GM18519 (cell line): Measurements from ENCODE around the gene RBCK1.

Experiments used
- ATAC-seq: cut with Tn5 transposase; IDR thresholded peaks from one replicate; pipeline ENCODE4 v1.9.1; 2021; ENCODE audit warnings: mild to moderate bottlenecking, moderate library complexity; ENCODE audit not compliant: unreplicated experiment, low FRiP score

RBCK1 gene

GRCh38 chr20:415820-416322, 7.8 kb downstream of the RBCK1 start:
- ATAC-seq = no peak

DNA sequence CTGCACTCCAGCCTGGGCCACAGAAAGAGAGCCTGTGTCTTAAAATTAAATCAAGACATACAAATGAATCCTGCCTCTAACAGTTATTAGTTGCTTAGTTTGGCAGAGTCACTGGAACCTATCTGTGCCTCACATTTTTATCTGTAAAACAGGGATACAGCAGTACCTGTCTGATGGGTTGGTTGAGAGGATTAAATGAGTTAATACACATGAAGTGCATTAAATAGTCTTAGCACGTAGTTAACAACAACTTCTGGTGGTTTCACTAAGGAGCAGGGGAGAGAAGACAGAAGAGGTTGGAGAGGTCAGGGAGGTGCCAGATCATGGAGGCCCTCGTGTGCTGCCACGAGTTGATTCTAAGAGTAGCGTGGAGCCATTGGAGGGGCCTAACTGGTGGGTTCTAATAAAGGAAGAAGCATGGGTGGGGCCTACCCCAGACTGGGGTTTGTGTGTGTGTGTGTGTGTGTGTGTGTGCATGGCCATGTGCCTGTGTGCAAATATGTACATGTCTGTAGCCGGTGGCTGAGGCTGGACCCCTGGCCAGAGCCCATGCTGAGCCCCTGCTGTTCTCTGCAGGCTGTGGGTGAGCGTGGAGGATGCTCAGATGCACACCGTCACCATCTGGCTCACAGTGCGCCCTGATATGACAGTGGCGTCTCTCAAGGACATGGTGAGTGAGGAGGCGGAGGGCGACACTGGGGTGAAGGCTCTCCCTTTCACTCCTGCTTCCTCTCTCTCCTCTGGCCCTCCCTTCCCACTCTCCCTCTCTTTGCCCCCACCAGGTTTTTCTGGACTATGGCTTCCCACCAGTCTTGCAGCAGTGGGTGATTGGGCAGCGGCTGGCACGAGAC, 9.1 kb downstream of the RBCK1 start:
- ATAC-seq = no peak

GRCh38 chr20:417801-418342, 9.8 kb downstream of the RBCK1 start:
- no peak for ATAC-seq

DNA sequence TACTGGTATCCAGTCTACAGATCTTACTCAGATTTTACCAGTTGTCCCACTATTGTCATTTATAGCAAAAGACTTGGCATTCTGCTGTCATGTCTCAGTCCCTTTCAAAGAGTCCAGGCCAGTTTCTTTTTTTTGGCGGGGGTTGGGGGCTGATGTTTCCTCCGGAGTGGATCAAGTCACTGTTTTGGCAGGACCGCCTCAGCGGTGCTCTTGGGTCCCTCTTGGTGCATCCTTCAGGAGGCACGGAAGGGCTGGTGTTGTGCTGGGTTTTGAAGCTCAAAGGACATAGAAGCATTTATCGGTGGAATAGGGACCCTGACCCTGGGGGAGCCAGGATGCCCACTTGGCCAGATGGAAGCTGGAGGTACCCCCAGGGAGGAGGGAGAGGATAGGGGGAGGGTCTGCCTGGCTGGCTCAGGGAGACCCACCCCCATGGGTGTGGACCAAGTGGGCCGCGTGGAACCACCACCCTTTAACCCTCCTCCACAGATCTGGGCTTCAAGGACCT, 10.8 kb downstream of the RBCK1 start:
- no peak for ATAC-seq

- no peak for ATAC-seq
These were observed 11.6 kb downstream of the RBCK1 start for GRCh38 chr20:419556-420165.

- ATAC-seq = no peak
These were observed 12.1 kb downstream of the RBCK1 start for GRCh38 chr20:420166-420620.

GRCh38 chr20:420721-421574, 12.8 kb downstream of the RBCK1 start:
- ATAC-seq = no peak

DNA sequence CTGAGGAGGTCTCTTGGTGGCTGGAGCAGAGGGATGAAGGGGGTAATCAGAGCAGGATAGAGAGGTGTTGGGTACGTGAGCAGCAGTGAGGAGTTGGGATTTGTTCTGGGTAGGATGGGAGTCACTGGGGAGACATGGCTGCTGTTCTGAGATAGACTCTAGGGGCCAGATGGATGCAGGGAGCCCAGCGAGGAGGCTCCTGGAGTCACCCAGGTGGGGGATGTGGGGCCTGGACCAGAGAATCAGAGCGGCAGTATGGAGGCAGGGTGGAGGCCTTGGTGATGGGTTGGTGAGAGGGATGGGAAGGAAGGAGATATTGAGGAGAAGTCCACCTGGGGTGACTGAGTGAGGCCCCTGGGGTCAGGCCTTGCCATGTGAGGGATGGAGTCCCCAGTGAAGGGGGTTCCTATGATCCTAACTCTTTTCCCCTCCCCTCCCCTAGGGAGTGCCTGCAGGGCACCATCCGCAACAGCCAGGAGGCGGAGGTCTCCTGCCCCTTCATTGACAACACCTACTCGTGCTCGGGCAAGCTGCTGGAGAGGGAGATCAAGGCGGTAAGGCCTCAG, 13.7 kb downstream of the RBCK1 start:
- no peak for ATAC-seq

DNA sequence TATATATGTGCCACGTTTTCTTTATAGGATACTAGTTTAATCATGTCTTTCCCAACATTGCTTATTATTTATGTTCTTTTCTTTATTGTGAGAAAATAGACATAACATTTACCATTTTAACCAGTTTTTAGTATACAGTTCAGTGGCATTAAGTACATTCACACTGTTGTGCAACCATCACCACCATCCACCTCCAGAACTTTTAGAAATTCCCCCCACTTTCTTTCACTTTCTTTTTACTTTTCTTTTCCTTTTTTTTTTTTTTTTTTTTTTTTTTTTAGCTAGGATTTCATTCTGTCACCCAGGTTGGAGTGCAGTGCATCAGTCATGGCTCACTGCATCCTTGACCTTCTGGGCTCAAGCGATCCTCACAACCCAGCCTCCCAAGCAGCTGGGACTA, 18.5 kb downstream of the RBCK1 start:
- ATAC-seq = no peak

- no peak for ATAC-seq
These were observed 19.3 kb downstream of the RBCK1 start for GRCh38 chr20:427401-427800.

- no peak for ATAC-seq
These were observed 20.0 kb downstream of the RBCK1 start for GRCh38 chr20:427849-428657.

DNA sequence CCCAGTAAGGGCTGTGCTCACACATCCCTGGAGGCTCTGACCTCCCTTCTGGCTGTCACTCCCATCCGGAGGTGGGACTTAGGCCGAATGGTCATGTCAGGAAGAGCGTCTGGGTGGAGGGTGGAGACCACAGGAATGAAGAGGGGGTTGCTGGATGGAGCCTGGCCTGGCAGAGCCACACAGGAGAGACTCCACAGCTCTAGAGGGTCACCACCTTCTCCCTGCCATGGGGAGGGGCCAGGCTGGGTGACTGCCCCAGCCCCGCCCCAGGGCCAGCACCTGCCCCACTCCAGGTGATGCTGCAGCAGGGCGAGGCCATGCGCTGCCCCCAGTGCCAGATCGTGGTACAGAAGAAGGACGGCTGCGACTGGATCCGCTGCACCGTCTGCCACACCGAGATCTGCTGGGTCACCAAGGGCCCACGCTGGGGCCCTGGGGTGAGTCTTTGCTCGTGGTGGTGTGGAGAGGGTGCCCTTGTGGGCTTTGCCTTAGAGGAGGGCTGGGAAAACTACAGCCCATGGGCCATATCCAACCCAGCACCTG, 20.6 kb downstream of the RBCK1 start:
- ATAC-seq = no peak

DNA sequence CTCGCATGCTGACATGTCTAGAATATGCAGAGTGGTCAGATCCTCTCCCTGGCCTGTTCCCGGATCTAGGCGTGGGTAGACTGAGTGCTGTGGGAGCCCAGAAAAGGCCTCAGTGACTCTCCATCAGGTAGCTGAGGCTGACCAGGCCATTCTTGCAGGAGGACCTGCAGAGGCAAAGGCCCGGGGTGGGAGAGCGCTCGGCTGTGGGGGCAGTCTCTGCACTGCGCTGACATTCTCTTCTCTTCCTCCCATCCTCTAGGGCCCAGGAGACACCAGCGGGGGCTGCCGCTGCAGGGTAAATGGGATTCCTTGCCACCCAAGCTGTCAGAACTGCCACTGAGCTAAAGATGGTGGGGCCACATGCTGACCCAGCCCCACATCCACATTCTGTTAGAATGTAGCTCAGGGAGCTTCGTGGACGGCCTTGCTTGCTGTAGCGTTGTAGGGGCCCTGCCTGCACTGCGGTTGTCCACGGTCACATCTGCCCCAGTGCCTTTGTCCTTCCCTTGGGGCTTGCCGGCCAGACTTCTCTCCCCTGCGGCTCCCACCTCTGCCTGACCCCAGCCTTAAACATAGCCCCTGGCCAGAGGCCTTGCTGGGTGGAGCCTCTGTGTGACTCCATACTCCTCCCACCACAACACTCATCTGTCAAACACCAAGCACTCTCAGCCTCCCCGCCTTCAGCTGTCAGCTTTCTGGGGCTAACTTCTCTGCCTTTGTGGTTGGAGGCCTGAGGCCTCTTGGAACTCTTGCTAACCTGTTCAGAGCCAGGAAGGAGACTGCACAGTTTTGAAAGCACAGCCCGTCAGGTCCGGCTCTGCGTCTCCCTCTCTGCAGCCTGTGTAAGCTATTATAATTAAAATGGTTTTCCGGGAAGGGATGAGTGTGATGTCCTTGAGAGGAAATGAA, 22.2 kb downstream of the RBCK1 start:
- ATAC-seq = no peak

- no peak for ATAC-seq
These were observed 23.2 kb downstream of the RBCK1 start for GRCh38 chr20:431012-431904.

GRCh38 chr20:432208-432607, 24.1 kb downstream of the RBCK1 start:
- ATAC-seq = no peak

DNA sequence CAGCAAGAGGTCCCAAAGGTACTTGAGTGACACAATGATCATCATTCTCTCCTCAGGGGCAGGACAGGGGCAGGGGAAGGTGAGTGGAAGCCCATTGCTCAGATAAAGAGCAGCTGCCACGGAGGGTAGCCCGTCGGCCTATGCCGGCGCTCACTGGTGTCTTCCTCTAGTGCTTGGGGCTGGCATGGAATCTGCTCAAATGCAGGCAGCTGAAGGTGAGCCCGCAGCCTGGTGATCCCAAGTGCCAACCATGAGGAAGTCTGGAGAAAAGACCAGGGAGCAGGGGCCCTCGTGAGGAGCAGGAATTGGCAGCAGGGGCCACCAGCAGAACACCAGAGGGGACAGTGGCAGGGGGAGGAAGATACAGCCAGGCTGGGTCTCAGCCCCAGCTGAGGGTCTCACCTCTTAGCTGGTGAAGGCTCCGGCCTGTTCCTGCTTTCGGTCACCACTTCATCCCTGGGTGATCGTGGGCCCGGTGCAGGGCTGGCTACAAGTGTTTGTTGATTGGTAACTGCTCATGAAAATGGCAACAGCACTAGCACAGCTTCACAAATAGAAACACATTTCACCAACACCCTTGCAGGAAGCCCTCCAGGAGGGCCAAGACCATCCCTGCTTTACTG, 24.7 kb downstream of the RBCK1 start:
- no peak for ATAC-seq
